ENCODE measurements around the gene HBB.
"Not testable (repeated sequence)": the region's sequence is repeated elsewhere in the genome, so short reads cannot be mapped to it uniquely, and the experiment has no call there.

The HBB gene
- 0 to 0.65 (median 0) reads per million in 18 experiments for total RNA-seq

DNA sequence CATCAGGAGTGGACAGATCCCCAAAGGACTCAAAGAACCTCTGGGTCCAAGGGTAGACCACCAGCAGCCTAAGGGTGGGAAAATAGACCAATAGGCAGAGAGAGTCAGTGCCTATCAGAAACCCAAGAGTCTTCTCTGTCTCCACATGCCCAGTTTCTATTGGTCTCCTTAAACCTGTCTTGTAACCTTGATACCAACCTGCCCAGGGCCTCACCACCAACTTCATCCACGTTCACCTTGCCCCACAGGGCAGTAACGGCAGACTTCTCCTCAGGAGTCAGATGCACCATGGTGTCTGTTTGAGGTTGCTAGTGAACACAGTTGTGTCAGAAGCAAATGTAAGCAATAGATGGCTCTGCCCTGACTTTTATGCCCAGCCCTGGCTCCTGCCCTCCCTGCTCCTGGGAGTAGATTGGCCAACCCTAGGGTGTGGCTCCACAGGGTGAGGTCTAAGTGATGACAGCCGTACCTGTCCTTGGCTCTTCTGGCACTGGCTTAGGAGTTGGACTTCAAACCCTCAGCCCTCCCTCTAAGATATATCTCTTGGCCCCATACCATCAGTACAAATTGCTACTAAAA lies at the start of gene HBB:
HBB (minus strand) TSS at position 340 of the 579 bp plus-strand sequence; CDS start at position 290, 50 bp downstream.
- no peak for DNase-seq

GRCh38 chr11:5275369-5276110 lies 48.7 kb upstream of the HBB start:
- DNase-seq, result no peak

DNA sequence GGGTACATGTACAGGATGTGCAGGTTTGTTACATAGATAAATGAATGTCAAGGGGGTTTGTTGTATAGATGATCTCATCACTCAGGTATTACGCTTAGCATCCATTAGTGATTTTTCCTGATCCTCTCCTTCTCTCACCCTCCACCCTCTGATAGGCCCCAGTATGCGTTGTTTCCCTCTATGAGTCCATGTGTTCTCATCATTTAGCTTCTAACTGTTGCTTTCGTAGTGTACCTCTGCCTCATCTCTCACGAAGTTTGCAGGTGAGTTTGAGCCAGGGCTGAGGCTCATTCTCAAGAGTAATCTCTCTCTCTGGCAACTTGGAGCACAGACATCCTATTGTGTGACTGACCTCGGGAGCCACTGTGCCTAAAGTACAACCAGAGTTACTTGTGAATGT lies 47.5 kb upstream of the HBB start:
- DNase-seq, result no peak

- no peak for DNase-seq
Observed at GRCh38 chr11:5272395-5273017, 45.6 kb upstream of the HBB start.

- DNase-seq, result no peak
Observed at GRCh38 chr11:5269715-5270147, 42.9 kb upstream of the HBB start, which contains the start of gene HBE1. Gene HBE1 (minus strand): TSS chr11:5269945. CDS start chr11:5269890, 55 bp downstream.

GRCh38 chr11:5267033-5267563 lies 40.2 kb upstream of the HBB start:
- no peak for DNase-seq

GRCh38 chr11:5266609-5267008 lies 39.7 kb upstream of the HBB start:
- no peak for DNase-seq

GRCh38 chr11:5265832-5266231 lies 39.0 kb upstream of the HBB start:
- no peak for DNase-seq

GRCh38 chr11:5258543-5259262 lies 31.8 kb upstream of the HBB start:
- no peak for DNase-seq

DNA sequence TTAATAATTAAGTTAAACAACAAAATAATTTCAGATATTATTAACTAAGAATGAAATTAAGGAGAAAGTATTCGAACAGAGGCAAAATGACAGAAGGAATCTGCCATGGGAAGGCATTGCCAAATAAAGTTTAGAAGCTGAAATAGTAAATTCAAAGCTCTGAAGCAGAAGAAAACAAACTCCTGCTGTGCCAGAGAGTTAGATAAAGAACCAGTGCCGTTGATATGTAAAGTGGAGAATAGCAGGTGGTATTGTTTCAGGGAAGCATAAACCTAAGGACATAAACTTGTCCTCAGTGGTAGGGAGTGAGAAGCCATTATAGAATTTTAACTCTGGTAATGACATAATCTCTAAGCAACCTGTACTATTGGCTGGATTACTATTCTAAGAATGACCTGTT lies 30.4 kb upstream of the HBB start:
- DNase-seq, result no peak

DNA sequence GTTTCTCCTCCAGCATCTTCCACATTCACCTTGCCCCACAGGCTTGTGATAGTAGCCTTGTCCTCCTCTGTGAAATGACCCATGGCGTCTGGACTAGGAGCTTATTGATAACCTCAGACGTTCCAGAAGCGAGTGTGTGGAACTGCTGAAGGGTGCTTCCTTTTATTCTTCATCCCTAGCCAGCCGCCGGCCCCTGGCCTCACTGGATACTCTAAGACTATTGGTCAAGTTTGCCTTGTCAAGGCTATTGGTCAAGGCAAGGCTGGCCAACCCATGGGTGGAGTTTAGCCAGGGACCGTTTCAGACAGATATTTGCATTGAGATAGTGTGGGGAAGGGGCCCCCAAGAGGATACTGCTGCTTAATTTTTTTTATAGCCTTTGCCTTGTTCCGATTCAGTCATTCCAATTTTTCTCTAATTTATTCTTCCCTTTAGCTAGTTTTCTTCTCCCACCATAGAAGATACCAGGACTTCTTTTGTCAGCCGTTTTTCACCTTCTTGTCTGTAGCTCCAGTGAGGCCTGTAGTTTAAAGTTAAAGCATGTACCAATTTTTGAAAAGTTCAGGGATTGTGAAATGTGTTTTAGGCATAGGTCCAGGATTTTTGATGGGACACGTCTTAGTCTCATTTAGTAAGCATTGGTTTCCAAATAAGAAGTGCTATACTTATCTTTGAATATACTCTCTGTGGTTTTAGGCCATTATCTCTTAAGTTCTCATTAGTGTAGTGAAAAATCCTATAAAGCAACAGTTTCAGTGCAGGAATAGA lies 28.0 kb upstream of the HBB start, which contains the start of gene HBG2:
HBG2 (minus strand) TSS at position 136 of the 768 bp plus-strand sequence; CDS start at position 83, 53 bp downstream.
- DNase-seq, result not testable (repeated sequence)

DNA sequence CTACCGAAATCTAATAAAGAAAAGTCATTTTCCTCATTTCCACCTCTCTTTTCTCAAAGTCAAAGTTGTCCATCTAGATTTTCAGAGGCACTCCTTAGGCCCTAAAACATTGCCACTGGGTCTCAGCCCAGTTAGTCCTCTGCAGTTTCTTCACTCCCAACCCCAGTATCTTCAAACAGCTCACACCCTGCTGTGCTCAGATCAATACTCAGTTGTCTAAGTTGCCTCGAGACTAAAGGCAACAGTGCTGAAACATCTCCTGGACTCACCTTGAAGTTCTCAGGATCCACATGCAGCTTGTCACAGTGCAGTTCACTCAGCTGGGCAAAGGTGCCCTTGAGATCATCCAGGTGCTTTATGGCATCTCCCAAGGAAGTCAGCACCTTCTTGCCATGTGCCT lies 27.2 kb upstream of the HBB start:
- not testable (repeated sequence) for DNase-seq

GRCh38 chr11:5253440-5253839 lies 26.6 kb upstream of the HBB start:
- DNase-seq, result not testable (repeated sequence)

GRCh38 chr11:5252919-5253265 lies 26.0 kb upstream of the HBB start:
- DNase-seq, result no peak

GRCh38 chr11:5252192-5252918 lies 25.5 kb upstream of the HBB start:
- no peak for DNase-seq

DNA sequence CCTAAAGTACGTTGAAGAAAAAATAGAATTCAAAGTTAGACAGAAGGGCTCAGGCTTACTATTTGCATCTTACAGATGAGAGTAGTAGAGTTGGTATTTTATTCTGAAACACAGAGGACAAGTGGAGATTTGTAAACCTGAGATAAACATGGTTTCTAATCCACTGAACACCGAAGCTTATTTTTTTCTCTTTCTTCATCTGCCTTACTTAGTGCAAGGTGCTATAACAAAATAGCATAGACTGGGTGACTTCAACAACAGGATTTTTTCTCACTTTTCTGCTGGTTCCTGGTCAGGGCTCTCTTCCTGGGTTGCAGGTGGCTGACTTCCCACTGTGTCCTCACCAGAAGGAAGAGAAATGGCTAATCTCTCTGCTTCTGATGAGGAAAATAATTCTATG lies 24.9 kb upstream of the HBB start:
- no peak for DNase-seq

DNA sequence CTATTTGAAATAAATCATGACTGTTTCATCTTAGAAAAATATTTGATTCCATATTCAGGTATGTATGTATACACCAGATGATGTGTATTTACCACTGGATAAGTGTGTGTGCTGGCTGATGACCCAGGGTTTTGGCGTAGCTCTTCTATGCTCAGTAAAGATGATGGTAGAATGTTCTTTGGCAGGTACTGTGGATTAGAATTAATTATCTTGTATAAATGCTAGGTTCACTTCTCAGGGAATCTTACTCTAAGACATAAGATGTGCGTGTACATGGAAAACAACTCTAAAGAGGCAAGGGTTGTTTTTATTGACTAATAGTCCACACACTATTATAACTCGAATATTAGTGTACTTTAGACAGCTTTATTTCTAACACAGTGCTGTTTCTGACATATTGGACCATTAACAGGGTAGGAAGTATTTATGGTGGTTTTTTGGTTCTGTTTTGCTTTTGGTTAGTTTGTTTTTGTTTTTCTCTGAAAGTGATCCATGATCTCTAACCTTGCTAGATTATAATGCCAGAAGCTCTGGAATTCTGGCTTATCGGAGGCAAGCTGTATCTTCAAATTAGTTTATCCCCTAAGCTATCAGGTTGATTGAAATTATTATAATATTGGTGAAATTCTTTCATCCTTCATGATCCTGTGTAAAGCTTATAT lies 23.8 kb upstream of the HBB start:
- no peak for DNase-seq

- DNase-seq, result not testable (repeated sequence)
Observed at GRCh38 chr11:5249807-5250396, 23.0 kb upstream of the HBB start, which contains the start of gene HBG1. Gene HBG1 (minus strand): TSS chr11:5249857. CDS start chr11:5249804, 53 bp downstream.

DNA sequence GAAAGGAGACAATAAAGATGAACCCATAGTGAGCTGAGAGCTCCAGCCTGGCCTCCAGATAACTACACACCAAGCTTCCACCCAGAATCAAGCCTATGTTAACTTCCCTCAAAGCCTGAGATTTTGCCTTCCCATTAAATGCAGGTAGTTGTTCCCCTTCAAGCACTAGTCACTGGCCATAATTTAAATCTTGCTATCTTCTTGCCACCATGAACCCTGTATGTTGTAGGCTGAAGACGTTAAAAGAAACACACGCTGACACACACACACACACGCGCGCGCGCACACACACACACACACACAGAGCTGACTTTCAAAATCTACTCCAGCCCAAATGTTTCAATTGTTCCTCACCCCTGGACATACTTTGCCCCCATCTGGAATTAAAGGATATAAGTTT lies 21.6 kb upstream of the HBB start:
- not testable (repeated sequence) for DNase-seq

All from inflammatory macrophage (primary cell).